Hindlimb muscle (tissue), 1 donor: ENCODE measurements around the gene SPTSSB. TPM values are rescaled to one million over a fixed set of nuclear protein-coding genes. Genes with fewer than 3 reads are reported as not detected.

Experiments
- DNase-seq: peaks from one replicate; pipeline ENCODE4 v3.0.0-alpha.2; 2013
- polyA plus RNA-seq: library from polyadenylated mRNA; unstranded; fragments of 120-200 nt; gene quantifications from one replicate; pipeline ENCODE4 v1.2.1, GENCODE V29; 2013; ENCODE audit not compliant: insufficient read length

SPTSSB gene
- polyA plus RNA-seq, 1 donor = 1.6 TPM

DNA sequence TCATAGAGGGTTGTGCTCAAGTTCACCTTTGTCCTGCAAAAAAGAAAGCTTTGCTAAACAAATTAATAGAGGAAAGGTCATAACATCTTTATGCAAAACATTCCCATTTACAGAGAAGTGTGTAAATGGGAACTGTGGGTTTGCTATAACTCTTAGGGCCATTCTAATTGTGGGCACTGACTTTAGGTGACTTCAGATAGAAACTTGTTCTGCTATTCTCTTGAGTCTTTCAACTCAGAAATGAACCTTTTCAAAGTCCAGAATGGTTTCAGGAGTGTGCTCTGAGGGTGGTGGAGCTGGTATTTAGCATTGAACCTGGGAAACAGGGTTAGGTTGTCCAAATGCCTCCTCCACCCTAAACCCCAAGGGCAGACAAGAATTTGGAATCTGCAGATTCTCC is 34.0 kb downstream of the SPTSSB start:
- DNase-seq = no peak

DNA sequence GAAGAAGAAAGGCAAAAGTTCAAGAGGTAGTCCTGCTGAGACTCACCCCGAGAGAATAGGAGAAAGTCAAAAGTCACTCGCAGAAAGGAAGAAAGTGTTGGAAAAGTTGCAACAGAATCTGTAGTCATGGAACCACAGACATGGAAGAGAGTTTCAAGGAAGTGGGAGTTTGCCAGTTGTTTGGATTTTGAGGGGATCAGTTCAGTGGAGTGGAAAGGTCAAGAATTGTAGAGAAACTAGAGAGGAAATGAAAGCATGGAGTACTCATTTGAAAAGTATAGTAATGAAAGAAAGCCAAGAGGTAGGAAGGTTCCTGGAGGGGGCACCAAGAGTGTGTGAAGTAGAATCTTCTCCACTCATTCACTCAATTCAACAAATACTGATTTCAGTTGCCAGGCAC is 34.7 kb downstream of the SPTSSB start:
- no peak for DNase-seq

DNA sequence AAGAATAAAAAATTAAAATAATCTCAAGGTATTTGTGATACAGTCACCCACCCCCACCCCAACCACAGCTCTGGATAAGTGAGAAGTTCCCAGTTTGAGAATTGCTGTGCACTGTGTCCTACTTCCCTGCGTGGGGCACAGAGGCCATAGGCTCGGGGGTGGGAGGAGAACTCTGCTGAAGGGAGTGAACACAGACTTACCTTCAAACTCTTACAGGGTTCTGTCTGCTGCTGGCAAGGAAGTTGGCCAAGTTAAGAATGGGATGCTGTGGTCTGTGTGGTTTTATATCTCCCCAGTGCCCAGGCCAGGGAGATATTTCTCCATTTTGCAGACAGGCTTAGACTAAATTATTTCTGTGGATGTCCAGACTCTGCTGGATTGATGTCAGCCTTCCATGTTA is 37.6 kb downstream of the SPTSSB start:
- DNase-seq = no peak

DNA sequence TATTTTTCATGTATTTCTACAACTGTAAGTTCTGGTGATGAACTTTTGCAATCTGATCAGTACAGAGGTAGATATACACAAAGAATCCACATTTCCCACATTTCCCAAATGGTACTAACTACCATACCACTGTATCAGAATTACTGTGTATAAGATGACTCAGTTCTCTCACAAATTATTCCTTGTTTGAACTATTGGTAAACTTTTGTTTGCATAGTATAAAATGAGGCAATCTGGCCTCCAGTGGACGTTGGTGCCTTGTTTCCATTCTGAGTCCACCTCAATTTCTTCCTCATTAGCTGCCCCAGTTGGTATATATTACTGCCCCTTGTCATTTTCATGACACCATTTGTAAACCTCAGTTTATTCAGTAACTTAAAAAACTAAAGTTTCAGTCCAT is 38.5 kb downstream of the SPTSSB start:
- no peak for DNase-seq

DNA sequence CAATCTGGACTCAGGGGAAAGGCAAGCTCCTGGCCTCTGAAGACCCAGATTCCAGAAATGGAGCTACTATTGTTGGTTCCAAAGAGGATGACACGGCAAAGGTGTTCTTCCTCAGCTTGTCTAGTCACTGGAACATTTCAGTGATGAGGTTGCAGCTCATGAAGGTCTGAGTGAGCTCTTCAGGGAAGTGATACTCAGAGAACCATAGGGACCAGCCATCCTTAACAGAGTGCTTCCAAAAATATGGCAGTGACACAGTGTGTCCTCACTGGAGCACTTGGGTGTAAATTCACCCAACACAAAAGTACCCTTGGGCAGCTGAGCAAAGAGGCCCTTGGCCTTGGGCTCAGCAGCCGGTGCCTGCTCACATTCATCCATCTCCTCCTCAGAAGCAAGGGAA is 46.3 kb downstream of the SPTSSB start:
- no peak for DNase-seq

DNA sequence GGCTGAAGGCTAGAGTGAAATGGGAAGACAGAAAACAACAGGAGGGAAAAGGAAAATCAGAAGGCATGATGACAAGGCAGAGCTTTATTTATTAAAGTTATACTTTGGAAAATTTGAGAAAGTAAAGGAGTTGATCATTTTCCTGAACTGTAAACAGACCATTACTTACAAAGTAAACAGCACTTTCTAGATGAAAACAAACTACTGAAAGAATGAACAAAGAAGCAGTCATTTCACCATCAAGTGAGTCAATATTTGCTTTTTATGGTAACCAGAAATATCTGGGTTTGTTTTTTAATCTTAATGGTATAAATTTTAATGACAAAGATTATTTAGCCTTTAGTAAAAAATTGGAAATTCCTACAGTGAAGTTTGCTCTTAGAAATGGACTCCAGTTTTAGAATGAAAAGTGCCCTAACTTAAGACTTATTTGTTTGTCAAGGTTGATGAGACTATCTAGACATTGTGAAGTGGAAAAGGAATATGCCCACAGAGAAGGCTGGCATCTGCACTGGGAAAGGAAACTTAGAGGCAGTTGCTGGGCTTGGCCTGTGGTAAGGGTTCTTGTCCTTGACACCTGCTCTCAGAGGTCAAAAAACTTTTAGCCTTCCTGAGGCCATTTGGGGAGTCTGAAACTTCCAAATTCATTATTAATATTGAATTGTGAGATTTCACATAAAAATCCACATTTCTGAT is 47.2 kb downstream of the SPTSSB start:
- DNase-seq = no peak

DNA sequence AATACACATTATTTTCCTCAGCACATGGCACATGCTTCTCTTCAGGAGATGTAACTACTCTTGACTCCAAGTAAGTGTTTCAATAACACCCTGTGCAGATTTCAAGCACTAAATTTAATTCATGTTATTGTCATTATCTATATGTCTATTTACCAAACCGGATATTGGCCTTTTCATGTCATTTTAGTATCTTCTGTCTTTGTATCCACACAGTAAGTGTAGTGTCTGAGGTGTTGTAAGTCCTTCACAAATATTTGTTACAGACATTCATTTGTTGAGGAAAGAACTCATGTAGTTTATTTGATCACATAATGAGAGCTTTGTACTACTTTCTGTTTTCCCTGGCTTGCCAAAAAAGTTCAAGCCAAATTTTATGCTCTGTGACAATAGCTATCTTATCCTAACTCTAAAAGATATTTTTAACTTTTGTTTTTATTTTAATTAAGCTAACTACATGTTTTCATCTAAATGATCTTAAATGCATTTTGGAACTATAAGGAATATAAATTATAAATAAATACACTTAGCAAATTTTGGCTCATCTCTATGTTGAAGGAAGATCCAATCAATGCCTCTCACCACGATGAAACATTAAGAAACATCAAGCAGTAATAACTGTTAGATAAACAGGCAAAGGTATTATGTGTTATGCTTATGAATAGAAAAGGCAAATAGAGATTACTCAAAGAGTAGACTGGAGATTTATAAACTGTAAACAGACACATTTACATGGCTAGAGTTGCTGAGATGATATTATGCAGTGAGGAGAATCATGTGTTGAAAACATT is 48.3 kb downstream of the SPTSSB start:
- no peak for DNase-seq

DNA sequence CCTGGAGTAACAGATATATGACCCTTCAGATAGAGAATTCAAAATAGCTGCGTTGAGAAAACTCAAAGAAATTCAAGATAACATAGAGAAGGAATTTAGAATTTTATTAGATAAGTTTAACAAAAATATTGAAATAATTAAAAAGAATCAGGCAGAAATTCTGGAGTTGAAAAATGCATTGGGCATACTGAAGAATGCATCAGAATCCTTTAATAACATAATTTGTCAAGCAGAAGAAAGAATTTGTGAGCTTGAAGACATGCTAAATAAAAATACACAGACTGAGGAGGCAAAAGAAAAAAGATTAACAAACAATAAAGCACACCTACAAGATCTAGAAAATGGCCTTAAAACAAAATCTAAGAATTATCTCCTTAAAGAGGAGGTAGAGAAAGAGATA is 50.5 kb downstream of the SPTSSB start:
- no peak for DNase-seq

DNA sequence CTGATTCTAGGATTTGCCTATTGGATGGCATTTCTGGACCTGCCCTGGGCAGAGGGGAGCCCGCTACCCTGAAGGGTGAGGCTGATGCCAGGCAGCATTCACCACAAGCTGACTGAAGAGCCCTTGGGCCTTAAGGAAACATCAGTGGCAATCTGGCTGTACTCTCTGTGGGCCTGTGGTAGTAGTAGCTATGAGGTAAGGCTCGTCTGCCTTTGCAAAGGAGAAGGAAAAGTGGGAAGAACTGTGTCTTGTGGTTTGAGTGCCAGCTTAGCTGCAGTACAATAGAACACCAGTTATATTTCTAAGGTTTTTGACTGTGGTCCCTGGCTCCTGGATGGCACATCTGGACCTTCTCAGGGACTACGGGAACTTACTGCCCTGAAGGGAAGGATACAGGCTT is 51.5 kb downstream of the SPTSSB start:
- no peak for DNase-seq

DNA sequence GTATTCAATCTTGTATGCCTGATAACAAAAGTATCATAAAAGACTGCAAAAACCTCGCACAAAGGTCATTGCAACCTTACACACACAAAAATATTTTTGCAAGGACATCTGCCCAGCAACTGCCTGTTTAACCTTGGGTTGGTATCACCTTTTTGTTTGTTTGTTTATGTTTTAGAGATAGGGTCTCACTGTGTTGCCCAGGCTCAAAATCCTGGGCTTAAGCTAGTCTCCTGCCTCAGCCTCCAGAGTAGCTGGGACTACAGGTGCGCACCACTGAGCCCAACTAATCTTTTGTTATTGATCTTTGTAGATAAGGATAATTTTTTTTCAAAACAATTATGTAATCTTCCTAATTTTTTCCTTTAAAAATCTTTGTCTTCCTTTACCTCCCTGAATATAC is 54.2 kb downstream of the SPTSSB start:
- no peak for DNase-seq

DNA sequence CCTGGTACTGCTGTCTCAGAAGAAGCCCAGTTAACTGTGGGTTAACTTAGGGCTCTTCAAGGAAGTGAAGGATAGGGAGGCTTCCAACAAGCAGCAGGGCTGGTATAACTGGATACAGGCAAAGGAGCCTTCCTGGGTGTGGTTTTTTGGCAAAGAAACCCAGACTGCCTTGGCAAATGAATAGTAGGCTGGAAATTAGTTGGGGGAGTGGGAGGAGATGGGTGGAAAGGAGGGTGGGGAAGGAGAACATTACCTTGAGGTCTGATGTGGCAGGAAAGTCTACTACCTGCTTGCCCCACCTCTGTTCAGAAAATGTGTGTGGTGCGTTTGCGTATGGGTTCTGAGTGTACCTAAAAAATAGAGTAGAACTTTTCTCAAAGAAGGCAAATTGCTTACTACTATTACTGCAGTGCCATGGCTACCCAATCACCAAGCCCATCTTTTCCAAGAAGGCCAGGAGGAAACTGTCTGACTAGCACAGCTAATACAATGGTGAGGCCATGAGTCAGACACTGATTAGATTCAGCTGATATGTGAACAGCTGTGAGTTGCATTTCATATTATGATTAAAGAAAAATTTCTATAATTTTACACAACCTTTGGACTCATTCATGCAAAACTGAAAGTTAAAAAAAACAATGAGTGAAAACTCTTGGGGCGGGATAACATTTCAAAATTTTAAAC is 55.2 kb downstream of the SPTSSB start:
- no peak for DNase-seq

DNA sequence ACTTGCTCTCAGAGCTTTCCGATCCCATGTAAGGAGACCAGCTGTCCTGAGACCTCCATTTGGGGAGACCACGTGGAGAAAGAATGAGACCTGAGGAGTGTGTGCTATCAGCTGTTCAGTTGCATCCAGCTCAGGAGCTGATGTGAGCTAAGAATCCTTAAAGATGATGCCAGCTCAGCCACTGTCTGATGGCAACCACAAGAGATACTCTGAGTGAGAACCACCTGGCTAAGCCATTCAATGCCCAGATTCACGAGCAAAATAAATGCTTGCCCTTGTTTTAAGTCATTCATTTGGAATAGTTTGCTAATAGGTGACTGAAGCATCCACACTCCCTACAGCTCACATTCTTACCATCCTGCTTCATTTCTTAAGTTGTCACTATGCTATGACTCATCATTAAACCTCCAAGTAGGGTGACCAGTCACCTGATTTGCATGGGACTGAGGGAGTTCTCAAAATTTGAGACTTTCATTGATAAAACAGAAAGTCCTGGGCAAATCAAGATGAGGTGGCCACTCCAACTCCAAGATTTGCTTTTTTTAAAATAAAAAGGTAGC is 56.4 kb downstream of the SPTSSB start:
- DNase-seq = no peak

DNA sequence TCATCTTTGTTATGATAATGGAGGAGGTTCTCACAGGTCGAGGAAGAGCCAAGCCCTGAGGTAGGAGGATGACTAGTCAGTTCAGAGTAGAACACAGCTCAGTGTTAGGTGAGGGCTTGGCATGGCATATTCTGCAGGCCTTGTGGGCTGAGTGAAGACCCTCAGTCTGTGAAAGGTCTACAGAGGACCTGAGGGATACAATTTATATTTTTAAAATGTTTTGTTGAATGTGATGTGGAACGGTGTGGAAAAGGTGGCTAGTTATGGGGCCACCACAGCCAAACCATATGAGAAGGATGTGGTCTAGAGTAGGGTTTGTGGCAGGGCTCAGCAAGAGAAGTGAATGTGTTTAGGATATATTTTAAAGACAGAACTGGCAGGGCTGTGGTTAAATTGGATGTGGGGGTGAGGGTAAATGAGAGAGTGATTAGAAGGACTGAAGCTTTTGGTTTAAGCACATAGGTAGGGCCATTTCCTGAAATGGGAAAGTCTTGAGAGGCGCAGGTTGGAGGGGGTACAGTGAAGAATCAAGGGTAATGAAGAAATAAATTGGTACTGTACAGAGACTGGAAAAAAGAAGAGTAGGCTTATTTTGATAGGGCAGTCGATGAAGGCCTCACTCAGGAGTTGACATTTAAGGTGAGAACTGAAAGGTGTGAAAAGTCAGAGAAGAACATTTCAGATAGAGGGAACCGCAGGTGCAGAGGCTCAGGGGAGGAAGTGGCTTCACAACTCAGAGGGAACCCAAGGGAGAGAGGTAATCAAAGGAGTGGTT is 60.5 kb downstream of the SPTSSB start:
- no peak for DNase-seq

DNA sequence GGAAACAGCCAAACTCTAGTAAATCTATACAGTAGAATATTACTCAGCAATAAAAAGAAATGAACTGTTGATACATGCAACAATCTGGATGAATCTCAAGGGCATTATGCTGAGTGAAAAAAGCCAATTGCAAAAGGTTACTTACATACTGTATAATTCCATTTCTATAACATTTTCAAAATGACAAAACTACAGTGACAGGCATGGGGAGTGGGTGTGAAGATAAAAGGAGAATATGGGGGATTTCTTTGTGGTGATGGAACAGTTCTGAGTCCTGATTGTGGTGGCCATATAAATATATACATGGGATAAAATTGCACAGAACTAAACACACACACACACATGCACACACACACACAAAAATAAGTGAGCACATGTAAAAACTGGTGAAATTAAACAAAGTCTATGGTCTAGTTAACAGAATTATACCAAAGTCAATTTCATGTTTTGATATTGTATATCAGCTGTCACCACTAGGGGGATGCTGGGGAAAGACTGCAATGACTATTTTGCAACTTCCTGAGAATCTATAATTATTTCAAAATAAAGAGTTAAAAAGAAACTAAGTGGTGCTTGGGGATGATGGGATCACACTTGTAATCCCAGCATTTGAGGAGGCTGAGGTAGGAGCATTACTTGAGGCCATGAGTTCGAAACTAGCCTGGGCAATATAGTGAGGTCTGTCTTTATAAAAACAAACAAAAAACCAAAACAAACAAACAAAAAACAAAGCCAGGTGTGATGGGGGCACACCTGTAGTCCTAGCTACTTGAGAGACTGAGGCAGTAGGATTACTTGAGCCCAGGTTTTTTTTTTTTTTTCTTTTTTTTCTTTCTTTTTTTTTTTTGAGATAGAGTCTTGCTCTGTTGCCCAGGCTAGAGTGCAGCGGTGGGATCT is 66.0 kb downstream of the SPTSSB start:
- DNase-seq = peak; percentile 1

DNA sequence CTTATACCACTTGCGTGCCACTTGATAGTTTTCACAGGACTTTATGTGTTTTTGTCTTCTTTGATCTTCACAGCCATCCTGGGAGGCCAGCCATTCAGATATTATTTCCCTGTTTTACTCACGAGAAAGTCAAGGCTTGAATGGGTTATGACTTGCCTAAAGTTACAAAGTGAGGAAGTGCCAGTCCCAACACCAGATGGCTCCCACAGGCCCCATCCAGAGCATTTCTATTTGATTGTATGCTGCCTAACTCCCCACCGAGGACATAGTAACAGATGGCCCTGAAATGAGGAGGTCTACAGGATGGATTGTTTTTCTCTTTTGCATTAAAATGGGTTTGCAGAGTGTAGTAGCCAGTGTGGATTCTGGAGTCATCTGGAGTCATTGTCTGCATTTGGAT is 74.5 kb downstream of the SPTSSB start:
- DNase-seq = no peak

DNA sequence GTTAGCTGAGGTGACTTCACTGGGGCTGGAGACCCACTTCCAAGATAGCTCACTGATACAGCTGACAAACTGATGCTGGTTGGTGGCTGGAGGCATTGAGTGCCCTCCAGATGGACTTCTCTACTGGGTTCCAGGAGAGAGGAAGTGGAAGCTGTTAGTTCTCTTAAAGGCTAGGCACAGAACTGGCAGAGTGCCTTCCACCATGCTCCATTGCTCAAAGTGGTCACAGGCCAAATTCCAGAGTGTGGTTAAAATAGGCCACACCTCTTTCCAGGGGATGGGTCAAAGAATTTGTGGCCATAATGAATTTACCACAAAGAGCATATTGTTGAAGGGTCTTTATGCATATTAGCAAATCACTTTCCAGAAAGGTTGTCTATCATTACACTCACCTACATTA is 76.0 kb downstream of the SPTSSB start:
- no peak for DNase-seq

Other genes starting within 250 kb of the SPTSSB start
- 33.2 TPM for gene NMD3, start 150.2 kb downstream of the SPTSSB start, polyA plus RNA-seq
- gene OTOL1, start 125.3 kb upstream of the SPTSSB start, polyA plus RNA-seq = not detected